GM18520 (cell line): Measurements from ENCODE around the gene ING4.

Experiments used
- ATAC-seq: cut with Tn5 transposase; IDR thresholded peaks from one replicate; pipeline ENCODE4 v1.9.1; 2021; ENCODE audit not compliant: unreplicated experiment

ING4 gene

DNA sequence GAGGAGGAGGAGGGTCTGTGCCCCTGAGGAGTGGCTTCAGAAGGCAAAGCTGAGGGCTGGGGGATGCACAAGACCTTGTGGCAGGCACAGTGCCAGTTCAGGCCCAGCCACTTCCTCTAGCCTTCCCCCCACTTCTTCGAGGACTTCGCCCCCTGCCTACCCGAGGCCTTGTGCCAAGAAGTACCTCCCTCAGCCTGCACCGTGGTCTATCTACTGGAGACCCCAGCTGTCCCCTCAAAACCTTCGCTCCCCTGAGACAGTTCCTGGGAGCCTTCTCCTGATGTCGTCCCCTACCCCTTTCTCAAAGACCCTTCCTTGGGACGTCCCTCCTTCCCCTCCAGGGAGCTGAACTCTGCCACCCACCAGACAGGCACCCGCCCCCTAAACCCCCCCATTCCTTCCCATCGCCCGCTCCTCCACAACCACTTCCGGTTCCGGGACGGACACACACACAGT, 25.7 kb upstream of the ING4 start:
- no peak for ATAC-seq

DNA sequence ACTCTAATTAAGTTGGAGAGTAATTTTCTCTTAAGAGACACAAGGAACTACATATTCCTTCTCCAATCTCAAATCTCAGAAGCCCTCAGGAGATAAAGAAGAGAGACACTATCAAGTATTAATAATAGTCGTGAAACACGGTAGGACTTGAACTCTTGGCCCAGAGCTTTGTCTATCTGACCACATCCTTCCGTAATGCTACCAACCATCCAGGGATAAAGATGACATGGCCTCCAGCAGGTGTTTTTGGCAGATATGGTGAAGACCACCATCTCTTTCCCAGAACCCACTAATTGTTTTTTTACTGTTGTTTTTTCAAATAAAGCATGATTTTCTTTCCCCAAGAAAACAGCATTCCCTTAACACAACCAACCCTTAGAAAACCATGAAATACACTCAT, 22.9 kb upstream of the ING4 start:
- no peak for ATAC-seq

DNA sequence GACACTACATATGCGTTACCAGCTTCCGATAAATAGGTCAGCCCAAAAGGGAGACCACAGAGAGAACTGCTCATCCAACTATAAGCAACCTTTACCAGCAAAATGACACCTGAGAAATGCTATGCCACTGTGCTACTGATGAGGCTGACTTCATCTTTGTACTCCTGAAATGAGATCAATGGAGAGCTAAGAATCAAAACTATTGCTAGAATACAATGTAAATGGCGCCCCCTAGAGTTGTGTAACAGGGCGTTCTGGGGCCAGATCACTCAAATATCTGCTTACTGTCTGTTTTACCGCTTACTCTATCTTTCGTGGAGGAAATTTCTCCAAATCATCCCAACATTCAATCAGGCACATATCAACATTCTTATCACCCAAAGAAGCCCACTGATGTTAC, 21.7 kb upstream of the ING4 start:
- no peak for ATAC-seq

DNA sequence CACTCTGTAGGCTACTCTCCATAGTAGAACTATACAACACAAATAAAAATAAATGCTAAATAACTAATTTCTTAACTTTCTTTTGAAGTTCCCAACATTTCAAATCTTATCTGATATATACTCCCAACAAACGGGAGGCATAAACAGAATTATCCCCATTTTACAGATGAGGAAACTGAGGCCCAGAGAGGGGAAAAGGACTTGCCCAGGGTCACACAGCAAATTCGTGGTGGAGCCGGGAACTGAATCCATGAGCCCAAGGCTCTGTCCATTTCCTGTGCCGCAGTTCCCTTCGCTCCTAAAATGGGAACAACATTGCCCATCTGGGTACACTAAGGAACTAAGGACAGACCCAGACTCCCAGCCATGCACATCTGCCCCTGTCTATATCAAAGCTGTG, 14.0 kb upstream of the ING4 start:
- no peak for ATAC-seq

DNA sequence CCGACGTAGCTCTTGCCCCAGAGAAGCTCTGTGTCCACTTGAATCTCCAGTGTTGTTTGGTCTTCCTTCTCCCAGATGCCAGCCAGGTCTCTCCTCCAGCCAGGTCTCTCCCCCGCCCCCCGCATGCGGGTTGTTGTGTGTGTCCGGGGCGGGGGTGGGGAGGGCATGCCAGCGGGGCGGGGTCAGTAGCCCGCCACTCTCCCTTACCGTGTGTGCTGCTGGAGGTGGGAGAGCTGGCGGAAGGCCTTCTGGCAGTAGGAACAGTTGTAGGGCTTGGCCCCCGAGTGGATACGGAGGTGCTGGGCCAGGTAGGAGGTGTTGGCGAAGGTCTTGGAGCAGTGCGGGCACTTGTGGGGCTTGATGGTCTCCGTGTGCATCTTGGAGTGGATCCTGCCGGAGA, 9.2 kb upstream of the ING4 start:
- no peak for ATAC-seq

DNA sequence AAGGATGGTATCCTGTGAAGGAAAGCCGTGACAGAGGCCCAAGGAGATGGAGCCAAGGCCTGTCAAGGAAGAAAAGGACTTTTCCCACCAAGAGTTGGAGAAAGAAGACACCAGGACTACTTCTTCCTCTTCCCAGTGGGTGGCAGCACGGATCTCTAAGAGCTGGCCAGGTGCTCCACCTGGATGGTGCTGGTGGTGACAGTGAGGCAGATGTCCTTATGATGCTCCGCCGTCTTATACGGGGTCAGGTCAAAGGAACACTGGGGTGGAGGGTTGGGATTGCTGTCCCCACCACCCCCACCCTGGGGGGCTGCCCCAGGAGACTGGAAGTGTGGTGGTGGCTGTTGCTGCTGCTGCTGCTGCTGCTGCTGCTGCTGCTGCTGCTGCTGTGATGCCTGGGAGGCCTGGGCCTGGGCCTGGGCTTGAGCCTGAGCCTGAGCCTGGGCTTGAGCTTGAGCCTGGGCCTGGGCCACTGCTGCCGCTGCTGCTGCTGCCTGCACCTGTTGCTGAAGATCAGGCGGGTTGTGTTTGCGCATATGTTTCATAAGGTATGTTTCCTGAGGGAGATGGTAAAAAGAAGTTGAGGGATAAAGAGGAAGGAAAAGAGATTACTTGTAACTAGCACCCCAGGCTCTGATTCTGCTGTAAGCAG, 4.8 kb upstream of the ING4 start:
- no peak for ATAC-seq

DNA sequence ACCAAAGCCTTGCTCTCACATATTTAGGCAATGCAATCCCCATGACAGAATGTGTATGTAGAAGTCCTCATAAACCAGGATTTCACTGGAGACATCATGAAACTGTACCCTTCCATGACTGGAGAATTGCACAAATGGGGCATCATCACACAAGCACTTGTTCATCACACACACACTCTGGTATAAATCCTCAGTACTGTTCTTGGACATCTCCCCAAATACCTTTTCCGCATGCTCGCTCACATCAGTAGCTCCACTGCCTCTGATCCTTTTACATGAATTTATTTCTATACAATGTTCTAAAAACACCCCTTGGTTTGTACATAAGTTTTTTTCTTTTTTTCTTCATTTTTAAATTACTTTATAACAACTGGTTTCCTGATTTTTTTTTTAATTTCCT, 3.3 kb upstream of the ING4 start:
- ATAC-seq = no peak

DNA sequence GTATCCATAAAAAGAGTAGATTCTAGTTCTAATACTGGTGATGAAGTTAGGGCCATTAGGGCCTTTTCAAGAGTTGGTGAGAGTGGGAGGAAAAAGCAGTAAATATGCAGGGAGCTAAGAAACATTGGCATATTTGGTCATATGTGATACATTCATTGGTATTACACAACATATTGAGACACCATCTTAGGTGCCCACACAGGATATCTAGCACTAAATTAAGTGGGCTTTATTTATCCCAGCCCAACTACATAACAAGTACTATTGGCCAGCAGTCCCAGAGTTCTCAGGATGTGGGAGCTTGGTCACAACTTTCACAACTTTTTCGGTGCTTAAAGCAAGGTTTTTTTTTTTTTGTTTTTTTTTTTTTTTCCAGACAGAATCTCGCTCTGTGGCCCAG, 2.0 kb upstream of the ING4 start:
- no peak for ATAC-seq

DNA sequence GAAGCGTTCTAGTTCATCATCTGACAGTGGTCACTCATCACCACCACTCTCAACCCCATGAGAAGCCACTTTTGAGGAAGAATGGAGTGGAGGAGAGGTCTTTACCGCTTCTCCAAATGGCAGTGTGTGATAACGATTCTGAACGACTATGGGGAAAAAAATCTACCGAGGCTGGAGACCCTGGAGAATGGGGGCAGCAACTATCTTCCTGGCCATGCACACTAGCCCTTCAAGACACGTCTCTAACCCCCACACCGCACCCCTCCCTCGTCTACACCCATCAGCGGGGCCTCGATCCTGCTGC, 365 bp downstream of the ING4 start:
- ATAC-seq = no peak

DNA sequence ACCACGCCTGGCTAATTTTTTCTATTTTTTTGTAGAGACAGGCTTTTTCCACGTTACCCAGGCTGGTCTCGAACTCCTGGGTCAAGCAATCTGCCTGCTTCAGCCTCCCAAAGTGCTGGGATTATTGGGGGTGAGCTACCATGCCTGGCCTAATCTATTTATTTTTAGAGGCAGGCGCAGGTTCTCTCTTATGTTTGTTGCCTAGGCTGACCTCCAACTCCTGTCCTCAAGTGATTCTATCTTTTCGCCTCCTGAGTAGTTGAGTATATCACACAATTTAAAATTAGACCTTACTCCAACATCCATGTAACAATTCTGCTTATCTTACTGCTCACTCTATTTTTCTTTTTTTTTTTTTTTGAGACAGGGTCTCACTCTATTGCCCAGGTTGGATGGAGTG, 8.9 kb downstream of the ING4 start:
- no peak for ATAC-seq

DNA sequence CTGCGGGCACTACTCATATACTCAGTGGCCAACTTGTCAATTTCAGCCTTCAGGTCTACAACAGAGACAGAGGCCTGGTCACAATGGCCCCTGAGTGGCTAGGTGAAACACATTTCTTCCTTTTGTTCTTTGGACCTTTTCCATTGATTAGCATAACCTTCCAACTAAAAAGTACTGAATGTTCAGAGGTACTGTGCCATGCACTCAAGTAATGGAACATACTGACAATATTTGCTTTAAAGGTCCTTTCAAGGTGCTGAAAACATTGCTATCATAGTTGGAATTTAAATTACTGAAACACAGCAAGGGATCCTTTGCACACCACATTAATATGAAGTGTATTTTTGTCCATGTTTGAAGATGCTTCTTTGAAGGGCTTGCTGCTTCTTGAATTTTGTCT, 9.6 kb downstream of the ING4 start:
- no peak for ATAC-seq

DNA sequence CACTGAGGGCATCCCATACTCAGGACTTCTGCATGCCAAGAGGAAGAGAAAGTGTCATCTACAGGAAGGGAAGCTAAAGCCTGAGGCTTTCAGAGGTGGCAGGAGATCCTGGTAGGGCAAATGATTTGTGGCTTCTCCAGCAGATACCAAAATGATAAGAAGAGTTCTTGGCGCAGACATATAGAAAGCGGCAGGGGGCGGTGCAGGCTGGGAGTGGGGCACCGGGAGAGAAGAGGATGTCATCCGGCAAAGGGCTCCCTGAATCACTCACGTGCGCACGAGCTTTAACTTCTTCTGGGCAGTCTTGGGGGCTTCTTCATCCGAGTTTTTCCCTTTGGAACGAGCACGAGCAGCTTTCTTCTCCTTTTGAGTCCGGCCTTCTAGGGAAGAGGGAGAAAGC, 10.5 kb downstream of the ING4 start:
- no peak for ATAC-seq

DNA sequence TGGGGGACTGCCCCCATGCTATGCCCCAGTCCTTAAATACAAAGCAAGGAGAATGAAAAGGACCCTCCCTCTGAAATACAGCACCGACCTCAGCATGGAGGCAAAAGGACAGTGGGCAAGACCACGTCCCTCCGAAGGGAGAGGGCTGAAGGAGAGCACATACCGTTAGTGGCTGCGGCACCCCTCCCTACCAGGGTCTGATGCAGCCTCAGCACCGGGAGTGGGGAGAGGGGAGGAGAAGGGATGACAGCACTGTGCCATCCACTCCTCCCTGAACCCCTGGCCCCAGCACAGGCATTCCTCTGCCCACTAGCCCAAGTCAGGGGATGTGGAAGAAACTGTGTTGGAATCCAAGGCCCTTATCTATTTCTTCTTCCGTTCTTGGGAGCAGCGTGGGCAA, 12.1 kb downstream of the ING4 start:
- ATAC-seq = no peak

DNA sequence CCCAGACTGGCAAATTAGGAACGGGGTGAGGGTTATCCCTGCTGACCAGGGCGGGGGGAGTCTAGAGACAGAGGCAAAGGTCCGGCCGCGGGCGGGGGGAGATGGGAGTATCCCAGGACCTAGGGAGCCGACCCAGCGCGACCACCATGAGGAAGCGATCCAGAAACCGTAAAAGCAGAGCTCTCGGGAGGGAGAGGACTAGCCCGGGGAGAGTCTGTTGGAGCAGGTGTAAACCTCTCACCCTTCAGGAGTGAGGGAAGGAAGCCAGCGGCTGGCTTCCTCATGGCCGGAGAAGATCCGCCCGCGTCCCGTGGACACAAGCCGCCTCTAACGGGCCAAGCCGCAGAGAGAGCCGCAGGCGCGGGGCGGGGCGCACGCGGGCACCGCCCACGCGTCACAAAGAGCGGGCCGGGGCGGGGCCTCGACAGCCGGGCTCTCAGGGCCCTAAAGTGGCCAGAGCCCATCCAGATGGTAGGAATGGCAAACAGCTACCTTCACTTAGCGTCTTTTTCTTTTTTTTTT, 15.8 kb downstream of the ING4 start, which contains the start of gene ACRBP:
Gene ACRBP (minus strand): TSS at position 350 of the 522 bp plus-strand sequence. CDS start 66 bp downstream, at position 284.
- ATAC-seq = no peak

DNA sequence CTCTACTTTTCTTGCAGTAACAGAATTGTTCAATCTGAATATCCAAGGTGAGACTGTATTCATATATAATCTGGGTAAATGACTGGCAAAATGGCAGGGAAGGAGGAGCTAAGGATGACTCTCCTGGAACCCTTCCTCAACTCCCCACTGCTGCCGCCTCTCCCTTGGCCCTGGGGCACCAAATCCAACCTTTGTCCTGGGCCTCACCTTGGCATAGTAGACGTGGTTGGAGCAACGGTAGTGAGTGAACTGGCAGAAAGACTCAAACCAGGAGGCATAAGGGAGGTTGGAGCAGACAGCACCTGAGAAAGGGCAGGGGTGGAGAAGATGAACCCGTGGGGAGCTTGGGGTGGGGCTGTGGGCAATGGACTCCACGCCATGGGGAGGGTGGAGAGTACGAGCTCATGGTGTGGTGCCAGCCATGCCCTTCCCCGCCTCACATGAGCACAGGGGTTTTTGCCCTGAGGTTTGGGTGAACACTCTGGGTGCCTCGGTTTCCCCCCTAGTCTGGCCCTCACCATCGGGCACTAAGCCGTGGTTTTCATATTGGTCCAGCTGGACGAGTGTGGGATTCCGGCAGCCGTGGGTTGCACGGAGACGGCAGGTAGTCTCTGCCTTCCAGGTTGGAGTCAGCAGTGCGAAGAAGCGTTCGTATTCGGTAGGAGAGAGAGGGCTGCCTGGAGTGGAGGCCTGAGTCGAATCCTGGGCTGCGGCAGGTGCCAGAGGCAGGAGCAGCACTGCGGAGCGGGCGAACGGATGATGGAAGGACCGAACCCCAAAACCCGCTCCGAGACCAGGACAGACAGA, 16.4 kb downstream of the ING4 start:
- no peak for ATAC-seq

DNA sequence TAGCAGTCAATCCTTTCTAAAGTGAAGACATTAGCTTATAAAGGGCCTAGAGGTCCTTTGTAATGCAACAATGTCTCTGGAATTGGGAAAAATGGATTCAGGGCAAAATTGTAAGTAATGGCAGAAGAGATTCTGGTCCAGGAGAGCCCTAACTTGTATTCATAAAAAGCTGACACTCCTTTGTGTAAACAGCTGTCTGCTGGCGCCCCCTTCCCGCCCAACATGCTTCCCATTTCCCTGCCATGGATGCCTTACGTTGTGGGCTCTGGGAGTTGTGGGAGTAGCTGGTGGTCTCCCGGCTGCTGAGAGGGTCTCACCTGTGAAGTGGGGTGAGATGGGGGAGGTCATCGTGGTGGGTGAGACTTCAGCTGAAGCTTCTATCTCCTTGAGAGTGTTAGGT, 18.0 kb downstream of the ING4 start:
- ATAC-seq = no peak

DNA sequence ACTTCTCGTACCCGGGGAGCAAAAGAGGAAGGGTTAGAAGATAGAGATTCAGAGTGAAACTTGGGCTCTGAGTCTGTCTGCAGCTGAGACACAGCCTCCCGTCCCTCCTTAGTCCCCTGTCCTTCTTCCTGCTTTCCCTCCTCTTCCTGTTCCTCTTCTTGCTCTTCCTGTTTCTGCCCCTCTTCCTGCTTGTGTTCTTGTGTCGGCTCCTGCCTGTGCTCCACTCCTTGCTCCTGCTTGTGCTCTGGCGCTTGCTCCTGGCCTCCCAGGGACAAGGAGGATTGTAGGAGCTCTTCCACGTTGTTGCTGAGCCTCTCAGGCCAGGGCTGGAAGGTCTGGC, 18.7 kb downstream of the ING4 start:
- no peak for ATAC-seq

DNA sequence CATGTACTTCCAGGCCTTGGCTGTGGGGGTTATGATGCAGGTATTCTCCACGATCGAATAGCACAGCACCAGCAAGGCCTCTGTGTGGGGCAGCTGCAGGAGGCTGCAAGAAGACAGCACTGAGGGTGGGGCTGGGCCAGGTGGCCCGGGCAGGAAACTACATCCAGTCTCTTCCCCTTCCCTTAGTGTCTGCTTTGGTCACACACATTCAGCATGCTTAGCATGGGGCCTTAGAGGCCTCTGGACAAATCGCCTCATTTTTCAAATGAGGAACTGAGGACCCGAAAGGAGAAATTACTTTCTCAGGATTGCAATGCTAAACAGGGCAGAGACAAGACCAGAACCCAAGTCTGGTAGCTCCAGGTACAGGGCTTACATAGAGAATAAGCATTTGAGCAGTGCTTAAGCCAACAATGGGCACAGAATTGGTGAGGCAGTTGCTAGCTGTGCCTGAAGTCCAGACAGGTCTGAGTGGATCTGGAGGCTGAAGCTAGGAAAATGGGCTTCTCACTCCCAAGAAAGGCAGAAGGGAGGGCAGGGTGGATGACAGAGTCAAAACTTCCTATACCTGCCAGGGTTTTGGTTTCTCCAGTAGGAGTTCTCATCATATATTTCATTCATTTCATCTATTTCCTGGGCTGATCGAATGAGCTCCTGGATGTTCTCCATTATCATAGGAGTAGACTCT, 19.2 kb downstream of the ING4 start:
- ATAC-seq = no peak

DNA sequence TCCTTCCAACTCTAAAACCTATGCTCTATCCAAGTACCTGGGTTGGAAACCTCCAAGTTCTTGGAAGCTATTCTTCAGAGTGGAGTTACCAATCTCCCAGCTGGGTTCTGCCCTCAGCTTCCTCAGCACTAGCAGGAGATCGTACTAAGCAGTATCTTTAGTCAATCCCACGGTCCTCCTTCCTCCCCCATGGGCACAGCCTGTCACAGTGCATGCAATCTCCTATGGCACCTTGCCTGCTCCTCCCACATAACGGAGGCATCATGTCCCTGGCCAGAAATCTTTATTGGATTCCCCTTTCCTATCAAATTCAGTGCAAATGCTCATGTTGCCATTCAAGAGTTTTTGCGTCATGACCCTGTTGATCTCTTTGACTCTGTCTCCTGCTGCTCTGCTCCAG, 21.8 kb downstream of the ING4 start:
- ATAC-seq = no peak

DNA sequence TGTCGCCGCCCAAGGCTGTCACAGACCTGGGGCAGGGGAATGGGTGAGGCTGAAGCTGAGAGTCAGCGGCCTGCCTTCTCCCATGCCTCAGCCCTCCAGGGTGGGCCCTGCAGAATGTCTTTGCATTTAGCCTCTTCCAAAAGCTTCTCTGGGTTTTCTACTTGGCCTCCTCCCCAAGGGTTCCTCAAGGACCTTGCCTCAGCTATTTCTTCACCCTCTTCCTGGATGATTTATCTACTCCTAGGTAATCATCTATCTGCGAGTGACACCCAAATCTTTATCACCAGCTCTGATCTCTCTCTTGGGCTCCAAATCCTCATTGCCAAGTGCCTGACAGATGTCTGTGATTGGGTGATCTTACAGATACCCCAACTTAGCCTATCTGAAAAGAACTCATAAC, 22.4 kb downstream of the ING4 start:
- no peak for ATAC-seq

DNA sequence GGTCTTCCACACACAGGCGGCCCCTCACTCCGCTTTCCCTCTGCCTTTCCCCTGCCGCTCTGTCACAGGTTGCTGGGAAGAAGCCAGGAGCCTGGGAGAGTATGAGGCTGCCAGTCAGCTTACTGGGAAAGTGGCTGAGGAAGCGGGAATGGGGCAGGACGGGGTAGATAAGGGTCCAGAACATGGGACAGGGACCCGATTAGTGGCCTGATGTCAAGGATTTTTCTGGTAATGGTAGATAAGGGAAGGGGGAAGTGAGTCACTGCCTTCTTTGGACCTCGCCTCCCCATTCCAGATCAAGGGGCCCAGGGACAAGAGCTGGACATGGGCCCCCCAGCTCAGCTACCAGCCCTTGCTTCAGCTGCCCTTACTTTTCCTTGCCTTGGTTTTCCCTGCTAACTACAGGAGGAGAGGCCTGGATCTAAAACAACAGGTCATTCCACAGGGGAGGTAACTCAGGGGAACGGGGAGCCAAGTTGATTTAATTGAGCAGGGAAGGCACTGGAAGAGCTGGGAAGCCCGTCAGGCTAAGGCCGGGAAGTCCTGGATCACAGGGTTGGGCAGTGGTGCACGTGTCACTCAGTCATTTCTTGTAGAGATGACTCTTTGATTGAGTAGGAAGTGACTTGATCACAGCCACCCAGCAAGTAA, 23.6 kb downstream of the ING4 start:
- no peak for ATAC-seq

DNA sequence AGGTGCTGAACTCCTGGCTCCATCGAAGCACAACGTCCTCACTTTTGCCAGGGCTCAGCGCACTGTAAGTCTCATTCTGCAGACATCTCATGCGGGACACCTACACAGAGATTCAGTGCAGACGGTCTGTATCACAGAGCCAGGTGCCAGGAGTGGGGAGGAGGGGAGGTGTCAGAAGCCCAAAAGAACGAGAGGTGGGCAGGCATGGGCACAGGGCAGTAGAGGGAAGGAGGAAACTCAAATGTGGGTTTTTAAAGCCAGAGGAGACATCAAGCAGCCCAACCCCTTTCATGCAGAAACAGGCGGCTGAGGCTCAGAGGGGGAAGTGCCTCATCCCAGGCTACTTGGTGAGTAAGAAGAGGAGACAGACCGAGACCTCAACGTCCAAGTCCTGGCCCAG, 24.6 kb downstream of the ING4 start:
- no peak for ATAC-seq
